GM12891 (cell line): ENCODE measurements around the gene ZBTB21.

Source experiments
- DNase-seq: peaks from one replicate; pipeline ENCODE4 v3.0.0; 2011; ENCODE audit warnings: low spot score; ENCODE audit not compliant: insufficient read length
- FAIRE-seq: peaks from 2 replicates; lab custom pipeline; 2011; peaks lifted over from hg19 to GRCh38; lab: Jason Lieb, UNC
- PAX5 ChIP-seq: IDR thresholded peaks from 2 replicates; pipeline ENCODE4 v1.6.1; 2011; ENCODE audit warnings: low read length, moderate library complexity, mild to moderate bottlenecking; ENCODE audit not compliant: insufficient read depth, severe bottlenecking
- POLR2A ChIP-seq: IDR thresholded peaks from 2 replicates; pipeline ENCODE4 v1.6.1; 2011; ENCODE audit warnings: low read depth, low read length, control low read depth
- POLR2AphosphoS5 ChIP-seq: IDR thresholded peaks from 2 replicates; pipeline ENCODE4 v1.6.1; 2011; ENCODE audit warnings: low read depth, low read length, control low read depth
- POU2F2 ChIP-seq: IDR thresholded peaks from 2 replicates; pipeline ENCODE4 v1.6.1; 2011; ENCODE audit warnings: low read depth, mild to moderate bottlenecking, control low read depth, low read length, moderate library complexity
- SPI1 ChIP-seq: IDR thresholded peaks from 2 replicates; pipeline ENCODE4 v1.6.1; 2011; ENCODE audit warnings: low read depth, low read length, control low read depth
- TAF1 ChIP-seq: IDR thresholded peaks from 2 replicates; pipeline ENCODE4 v1.6.1; 2011; ENCODE audit warnings: low read depth, low read length, control low read depth

ZBTB21 gene

DNA sequence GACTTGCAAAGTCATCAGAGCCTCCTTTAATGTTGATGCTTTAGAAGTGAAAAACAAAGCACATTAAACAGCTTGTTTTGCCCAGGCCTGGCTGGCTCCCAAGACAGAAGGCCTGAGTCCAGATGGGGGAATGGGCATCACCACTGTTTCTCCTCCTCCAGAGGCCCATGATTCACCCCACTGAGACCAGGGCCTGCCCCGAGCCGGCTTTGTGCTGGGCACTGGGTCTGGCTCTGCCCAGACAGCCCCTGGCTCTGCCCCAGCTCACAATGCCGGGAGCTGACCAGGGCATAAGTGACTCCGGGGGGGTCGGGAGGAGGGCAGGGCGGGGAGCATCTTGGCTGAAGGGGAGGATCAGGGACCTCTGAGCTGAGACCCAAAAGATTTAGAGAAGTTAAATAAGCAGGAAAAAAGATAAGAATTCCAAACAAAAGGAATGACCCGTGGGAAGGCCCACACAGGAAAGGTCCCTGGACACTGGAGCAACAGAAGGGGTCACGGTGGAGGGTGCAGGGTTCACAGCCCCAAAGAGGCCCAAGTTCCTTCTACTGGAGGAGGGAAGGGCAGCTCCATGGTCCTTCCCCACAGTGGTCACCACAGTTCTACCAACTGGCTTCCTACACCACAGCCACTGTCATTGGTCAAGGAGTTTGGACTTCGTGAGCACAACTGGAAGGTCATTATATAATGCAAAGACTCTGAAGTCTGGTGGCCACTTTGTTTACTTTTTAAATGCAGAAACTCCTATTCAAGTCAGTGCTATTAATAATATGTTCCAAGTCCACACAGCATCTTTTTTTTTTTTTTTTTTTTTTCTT is 61.9 kb downstream of the ZBTB21 start:
- TF ChIP-seq TAF1 (no peak), PAX5 (no peak), POLR2AphosphoS5 (no peak), POU2F2 (no peak), SPI1 (no peak)
- no peak for DNase-seq
- FAIRE-seq: no peak

DNA sequence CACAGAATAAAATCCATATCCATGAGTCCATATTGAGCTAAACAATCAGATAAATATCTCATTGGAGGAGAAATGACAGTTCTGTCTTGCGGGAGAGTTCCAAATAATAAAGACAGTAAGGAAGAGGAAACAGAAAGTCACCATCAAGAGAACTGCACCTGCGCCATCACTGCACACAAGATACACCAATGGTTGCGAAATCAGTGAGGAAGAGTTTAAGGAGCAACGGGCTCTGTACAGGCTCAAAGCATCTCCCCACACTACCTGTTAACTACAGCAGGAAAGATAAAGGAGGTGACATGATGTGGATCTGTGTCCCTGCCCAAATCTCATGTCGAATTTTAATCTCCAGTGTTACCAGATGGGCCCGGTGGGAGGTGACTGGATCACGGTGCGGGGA is 64.2 kb downstream of the ZBTB21 start:
- TF ChIP-seq POLR2A (no peak), POU2F2 (no peak), TAF1 (no peak), PAX5 (no peak), POLR2AphosphoS5 (no peak)
- DNase-seq (no peak), FAIRE-seq (no peak)

GRCh38 chr21:41943851-41944250 is 66.3 kb downstream of the ZBTB21 start:
- no peak for DNase-seq
- FAIRE-seq: no peak
- no peak for TF ChIP-seq TAF1
- TF ChIP-seq POU2F2: no peak
- TF ChIP-seq PAX5: no peak
- no peak for TF ChIP-seq POLR2A
- no peak for TF ChIP-seq SPI1
- TF ChIP-seq POLR2AphosphoS5: no peak

DNA sequence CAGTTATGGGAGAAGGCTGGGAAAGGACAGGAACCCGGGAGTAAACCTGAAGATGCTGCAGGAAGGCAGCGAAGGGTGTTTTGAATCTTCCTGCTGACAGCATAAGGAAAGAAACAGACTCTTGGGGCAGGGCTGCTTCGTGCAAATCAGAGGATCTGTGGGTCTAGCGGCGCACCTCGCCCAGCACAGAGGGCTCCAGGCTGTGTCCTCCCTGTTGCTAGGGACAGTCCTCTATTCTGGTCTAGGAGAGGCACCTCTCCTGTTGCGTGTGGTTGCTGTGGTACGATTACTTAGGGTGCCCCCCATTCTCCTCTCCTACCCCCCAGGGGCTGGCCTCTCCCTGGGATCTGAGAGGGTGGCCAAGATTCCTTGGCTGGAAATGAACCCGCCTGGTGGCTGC is 67.7 kb downstream of the ZBTB21 start:
- DNase-seq (no peak), FAIRE-seq (no peak)
- TF ChIP-seq POU2F2: no peak
- no peak for TF ChIP-seq TAF1
- TF ChIP-seq POLR2AphosphoS5: no peak
- TF ChIP-seq SPI1: no peak
- no peak for TF ChIP-seq POLR2A
- TF ChIP-seq PAX5: no peak

DNA sequence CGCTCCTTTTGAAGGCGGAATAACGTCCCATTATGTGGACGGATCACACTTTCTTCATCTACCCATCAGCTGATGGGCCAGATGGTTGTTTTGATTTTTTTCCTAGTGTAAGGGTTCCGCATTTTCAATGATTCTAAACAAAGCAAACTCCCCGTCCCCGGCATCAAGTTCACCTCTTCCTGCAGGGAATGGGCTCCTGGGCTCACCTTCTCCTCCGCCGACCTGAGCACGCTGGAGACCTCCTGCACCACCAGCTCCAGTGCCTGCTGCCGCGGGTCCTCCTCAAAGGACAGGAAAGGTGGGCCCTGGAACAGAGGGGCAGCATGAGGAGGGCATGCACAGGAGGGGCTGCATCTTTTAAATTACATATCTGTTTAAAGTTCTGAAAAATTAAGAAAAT is 68.2 kb downstream of the ZBTB21 start:
- TF ChIP-seq TAF1 (no peak), PAX5 (no peak), POLR2A (no peak), POU2F2 (no peak), SPI1 (no peak), POLR2AphosphoS5 (no peak)
- no peak for FAIRE-seq
- DNase-seq: no peak

- TF ChIP-seq POLR2A (no peak), TAF1 (no peak), POU2F2 (no peak), POLR2AphosphoS5 (no peak), SPI1 (no peak), PAX5 (no peak)
- FAIRE-seq: no peak
Measured at GRCh38 chr21:41940431-41940830, 69.7 kb downstream of the ZBTB21 start.

DNA sequence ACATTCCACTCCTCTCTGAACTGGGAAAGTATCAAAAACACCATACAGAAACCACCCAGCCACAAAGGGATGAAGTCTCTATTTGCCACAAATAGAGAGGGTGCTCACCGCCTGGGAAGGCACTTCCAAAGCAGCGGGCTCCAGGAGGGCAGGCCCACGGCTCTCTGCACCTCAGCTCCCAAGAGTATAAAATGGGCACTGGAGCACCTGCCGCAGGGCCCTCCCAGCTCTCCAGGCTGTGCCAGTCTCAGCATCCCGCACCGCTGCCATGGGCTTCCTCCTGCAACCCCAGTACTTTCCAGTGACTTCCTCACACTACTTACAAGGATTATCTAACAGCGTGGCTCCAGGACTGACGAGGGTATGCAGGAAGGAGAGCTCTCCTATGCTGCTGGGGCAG is 70.8 kb downstream of the ZBTB21 start:
- FAIRE-seq: no peak
- no peak for TF ChIP-seq POLR2AphosphoS5

More at GRCh38 chr21:41940431-41940830, 69.7 kb downstream of the ZBTB21 start:
- DNase-seq: no peak

More for the DNA sequence above, 70.8 kb downstream of the ZBTB21 start:
- DNase-seq: no peak
